HS-5 (cell line): ENCODE measurements around the gene DENND5B.
"Not testable (repeated sequence)": the region's sequence is repeated elsewhere in the genome, so short reads cannot be mapped to it uniquely, and the experiment has no call there.

ENCODE experiments used
- DNase-seq: peaks from one replicate; pipeline ENCODE4 v3.0.0-alpha.2; 2012; ENCODE audit warnings: low read depth

DENND5B gene

DNA sequence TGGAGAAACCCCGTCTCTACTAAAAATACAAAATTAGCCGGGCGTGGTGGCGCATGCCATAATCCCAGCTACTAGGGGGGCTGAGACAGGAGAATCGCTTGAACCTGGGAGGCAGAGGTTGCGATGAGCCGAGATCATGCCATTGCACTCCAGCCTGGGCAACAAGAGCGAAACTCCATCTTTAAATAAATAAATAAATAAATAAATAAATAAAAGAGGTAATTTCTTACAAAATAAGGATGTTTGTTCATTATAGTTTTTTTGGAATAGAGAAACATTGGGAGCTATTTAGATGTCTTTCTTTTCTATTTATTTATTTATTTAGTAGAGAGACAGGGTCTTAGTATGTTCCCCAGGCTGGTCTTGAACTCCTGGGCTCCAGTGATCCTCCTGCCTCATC, 213.7 kb downstream of the DENND5B start:
- DNase-seq, result not testable (repeated sequence)

DNA sequence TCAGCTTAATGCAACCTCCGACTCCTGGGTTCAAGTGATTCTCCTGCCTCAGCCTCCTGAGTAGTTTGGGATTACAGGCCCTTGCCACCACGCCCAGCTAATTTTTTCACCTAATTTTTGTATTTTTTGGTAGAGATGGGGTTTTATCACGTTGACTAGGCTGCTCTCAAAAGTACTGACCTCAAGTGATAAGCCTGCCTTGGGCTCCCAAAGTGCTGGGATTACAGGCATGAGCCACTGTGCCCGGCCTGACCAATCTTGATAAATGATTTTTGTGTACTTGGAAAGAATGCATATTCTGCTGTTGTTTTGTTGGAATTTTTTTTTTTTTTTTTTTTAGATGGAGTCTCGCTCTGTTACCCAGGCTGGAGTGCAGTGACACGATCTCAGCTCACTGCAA, 215.5 kb downstream of the DENND5B start:
- not testable (repeated sequence) for DNase-seq

DNA sequence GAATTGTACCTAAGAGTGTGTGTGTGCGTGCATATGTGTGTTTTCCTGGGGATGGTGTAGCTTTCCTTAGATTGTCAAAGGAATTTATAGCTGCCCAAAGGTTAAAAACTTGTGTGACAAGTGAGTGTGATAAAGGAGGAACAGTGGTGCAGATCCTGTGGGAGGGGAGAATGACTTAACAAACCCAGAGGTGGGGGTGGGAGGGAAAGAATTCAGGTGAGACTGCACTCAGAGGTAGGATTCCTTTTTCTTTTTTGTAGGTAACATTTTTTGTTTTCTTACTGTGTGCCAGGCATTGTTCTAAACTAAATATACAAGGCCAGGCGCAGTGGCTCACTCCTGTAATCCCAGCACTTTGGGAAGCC, 219.7 kb downstream of the DENND5B start:
- DNase-seq, result no peak

DNA sequence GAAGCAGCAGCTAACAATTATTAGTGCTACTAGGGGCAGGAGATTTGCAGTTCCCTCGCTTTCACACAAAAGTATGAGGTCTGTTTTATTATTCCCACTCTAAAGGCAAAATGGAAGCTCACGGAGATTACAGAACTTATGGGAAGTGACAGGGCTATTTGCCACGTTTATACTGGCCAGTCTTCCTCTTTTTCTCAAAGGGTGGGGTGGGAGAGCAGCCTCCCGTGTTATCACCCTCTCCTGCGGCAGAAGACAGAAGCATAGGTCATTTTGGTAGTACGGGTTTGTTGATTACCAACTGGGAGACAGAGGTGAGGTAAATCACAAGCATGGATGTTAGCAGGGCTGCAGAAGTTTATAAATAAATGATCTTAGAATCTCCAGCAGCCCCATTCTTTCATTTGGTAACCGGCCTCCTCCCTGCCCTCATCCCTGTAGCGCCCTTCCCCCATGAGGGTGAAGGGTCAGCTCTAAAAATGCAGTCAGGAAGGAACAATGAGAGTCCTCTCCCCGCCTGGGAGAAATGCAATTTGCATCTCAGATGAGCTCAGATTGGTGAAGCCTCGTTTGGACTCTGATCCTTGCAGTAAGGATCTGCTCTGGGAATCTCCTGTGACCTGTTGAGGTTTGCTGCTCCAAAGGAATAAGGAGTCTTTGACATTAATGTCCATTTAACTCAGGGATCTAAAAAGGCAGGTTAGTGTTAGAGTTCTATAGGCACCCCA, 220.2 kb downstream of the DENND5B start:
- no peak for DNase-seq

DNA sequence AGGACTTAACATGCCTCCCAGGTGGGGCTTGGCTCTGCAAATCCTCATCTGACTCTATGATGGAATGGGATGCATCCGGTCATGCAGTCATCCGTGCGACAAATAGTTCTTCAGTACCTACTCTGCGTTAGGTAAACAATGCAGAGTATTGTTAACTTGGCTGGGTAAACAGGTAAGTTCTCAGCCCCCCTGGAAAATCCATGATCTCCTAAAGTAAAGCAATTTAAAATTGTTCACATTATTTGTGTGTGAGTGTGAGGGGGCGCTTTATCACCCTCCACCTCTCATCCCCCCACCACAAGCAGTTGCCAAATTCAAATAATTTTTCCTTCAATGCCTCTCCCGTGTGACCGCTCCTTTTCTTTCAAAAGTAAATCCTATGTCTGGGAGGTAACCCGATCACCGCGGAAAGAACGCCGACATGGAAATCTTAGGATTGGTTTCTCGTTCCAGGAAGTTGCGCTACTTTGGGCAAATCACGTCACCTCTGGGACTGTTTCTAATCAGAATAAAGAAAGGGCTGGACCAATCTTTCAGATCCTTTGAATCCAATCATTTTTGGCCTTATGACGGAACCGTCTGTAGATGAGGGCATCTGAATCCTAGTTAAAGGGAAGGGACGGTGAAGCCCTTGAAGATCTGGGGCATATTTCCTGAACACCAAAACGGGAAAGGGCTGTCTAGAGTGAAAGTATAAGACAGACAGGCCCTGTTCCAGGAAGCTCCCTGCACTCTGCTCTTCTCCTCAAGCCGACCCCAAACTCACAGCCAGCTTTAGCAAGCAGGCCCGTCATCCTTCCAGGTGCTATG, 221.0 kb downstream of the DENND5B start:
- DNase-seq, result no peak

DNA sequence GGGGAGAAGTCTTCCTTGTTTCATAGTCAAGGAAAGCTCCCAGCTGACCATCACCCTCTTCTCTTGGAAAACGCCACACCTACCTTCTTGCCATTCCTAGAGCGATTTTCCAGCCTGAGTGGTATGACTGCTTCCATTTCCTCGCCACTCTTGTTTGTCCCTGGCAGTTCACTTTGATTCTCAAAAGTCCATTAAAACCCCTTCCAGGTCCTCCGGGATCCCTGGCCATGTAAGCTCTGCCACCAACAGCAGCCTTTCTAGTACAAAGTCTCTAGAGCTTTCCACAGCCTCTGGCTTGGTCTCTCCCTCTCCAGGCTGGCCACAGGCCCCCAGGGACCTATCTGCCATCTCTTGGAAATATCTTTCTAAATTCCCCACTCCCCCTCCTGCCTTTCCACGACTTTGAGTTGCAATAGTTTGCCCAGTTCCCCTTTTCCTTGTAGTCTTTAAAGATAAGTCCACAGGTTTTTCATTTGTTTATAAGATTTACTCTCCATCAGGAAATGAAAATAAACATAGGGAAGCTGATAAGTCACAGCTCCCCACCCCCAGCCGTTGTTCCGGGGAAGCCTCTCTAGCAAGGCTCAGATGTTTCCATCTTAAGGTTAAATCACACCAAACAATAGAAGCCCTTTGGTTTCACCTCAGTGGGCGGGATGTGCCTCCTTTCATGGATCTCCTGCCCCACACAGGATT, 222.1 kb downstream of the DENND5B start:
- no peak for DNase-seq

DNA sequence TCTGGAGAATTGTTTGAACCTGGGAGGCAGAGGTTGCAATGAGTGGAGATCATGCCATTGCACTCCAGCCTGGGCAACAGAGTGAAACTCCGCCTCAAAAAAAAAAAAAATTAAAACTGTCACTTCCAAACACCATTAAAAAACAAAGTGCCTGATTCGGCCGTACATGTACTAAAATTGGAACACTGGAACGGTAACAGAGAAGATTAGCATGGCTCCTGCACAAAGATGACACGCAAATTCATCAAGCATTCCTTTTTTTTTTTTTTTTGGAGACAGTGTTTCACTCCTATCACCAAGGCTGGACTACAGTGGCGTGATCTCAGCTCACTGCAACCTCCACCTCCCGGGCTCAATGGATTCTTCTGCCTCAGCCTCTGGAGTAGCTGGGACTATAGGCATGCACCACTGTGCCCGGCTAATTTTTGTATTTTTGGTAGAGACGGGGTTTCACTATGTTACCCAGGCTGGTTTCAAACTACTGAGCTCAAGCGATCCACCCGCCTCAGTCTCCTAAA, 224.8 kb downstream of the DENND5B start:
- no peak for DNase-seq

DNA sequence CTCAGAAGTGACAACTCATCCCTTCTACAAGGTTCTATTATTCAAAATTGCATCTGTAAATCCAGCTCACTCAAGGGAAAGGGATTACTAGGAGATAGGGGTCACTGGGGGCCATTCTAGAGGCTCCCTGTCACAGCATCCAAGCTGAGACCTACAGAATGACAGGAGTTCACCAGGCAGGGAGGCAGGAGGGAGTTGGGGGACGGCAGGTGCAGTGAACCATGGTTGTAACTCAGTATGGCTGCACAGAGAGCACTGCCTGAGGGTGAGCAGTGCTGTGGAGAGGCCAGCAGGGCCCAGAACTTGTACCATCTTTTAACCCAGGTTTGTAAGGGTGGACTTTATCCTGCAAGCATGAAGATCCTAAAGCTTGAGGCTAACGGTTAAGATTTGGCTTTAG, 227.1 kb downstream of the DENND5B start:
- no peak for DNase-seq

DNA sequence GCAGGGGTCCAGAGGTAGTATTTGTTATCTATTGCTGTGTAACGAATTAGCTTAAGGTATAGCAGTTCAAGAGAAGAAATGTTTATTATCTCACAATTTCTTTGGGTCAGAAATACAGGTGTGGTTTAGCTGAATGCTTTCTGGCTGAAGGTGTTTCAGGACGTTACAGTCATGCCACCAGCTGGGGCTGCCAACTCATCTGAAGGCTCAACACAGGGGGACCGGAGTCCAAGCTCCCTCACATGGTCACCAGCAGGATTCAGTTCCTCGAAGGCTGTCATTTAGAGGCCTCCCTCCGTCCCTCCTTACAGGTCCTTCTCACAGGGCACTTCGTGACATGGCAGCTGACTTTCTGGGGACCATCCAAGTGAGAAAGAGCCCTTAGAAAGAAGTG, 227.5 kb downstream of the DENND5B start:
- no peak for DNase-seq

DNA sequence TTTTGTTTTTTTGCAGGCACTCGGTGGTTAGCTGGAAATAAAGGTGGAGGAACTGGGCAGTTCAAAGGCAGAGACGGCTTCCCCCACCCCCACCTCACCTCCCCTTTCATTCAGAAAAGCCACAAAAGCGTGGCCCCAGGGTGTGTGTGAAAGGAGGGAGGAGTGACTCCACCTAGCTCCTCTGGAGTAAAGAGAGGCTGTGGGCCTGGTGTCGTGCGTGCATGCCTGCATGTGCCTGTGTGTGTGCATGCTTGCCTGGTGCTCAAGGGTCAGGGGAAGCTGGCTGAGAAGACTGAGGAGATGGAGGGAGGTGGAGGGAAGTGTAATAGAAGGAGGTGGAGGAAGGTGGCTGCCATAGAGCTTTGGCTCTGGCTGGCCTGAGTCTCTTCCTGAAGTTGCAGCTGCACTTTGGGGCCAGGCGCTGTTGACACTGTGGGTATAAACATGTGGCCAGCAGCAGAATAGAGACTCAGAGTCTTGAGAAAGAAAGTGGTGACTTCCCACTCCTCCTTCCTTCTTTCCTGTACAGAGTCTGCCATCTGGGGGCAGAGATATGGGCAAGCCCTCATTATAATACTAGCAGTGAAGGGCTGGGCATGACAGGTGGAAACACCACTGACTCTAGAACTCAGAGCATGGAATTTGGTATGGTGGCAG, 228.0 kb downstream of the DENND5B start:
- DNase-seq, result no peak

DNA sequence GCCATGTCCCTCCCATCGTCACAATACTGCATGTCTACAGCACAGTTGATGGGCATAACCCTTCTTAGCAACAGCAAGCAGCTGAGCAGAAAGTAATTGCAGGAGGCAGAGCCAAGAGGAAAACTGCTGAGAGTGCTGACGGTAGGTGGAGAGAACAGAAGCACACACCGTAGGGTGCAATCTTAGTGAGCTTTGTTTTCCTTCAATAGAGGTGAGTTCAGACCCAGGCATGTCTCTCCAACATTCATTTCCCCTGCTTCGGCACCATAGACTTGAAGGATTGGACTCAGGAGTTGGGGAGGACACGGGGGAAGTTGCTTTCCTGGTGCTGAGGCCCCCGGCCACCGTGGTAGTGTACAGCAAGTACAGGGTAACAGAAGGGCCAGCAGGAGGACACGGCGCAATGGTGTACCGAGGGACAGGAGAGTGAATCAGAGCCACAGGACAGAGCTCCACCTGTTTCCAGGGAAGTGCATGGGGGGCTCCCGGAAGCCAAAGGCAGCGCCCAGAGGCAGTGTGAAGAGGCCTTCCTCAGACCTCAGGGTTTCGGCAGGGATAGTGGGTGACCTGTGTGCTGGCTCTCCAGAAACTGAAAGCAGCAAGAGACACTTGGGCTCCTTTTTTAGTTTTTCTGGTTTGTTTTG, 228.7 kb downstream of the DENND5B start:
- DNase-seq, result no peak

DNA sequence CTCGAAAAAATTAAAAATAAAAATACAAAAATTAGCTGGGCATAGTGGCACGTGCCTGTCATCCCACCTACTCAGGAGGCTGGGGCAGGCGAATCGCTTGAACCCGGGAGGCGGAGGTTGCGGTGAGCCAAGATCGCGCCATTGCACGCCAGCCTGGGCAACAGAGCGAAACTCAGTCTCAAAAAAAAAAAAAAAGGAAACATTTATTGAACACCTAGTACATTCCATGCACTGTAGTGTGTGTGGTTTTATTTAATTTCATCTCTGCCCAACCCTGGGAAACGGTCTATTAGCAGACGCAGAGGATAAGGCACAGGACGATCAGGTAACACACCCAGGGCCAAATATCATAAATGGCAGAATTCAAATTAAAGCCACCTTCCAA, 229.2 kb downstream of the DENND5B start:
- no peak for DNase-seq

DNA sequence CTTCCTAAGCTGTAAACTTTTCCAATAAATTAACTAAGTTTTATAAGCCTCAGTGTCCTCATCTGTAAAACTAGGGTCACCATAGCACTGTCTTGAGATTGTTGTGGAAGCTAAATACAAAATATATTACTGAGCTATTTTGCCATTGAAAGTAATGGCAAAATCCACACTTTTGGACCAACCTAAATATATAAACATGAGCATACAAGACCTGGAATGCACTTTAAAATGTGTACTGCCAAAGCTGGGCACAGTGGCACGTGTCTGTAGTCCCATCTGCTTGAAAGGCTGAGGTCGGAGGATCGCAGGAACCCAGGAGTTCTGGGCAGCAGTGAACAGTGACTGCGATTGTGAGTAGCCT, 235.2 kb downstream of the DENND5B start:
- DNase-seq, result no peak

DNA sequence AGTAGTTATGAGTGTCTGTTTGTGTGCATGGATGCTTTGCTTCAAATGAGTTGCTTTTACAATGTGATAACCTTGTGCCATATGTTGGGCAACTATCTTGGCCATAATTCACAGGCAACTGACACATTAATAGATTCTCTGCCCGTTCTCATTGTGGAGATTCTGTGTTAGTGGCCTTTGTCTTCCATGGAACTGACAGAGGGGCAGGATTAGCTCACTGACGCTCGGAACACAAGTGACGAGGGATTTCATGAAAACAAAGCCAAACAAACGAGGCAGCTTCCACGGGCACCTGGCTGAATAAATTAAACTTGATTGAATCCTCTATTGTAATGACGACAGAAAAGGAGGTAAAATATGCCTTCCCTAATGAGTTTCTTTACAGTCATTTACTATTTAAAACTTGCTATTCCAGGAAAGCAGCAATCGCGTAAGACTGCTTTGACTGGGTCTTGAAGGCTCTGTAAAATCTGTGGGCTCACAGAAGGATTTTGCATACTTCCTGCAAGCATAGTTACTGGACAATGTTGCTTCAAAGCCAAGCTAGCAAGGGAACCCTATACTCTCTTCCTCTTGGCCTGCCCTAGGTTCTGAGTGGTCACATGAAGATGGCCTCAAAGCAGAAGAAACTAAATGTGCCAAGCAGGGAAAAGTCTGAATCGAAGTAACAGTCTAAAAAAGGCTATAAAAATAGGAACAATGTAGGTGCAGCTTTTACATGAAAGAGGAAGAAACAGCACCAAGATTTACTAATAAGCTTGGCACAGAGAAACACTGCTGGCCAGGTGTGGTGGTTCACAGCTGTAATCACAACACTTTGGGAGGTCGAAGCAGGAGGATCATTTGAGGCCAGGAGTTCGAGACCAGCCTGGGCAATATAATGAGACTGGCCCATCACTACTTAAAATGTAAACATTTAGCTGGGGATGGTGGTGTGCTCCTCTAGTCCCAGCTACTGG, 236.9 kb downstream of the DENND5B start:
- no peak for DNase-seq

DNA sequence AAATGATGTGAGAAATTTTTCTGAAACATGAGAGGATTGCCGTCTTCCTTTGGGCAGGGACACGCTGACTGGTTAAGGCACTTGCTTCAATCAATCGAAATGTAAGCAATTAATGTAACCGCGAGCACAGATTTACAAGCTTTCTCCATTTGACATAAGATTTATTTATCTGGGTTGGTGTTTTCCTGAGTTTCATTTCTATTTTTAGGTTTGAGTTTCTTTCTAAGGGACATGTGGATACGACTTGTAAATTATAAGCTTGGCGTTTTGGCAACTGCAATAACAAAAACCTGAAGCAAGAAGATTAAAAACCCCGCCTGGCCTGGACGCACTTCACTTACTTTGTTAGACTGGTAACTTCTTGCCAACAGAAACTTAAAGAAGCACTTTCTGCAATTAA, 244.7 kb downstream of the DENND5B start:
- no peak for DNase-seq

DNA sequence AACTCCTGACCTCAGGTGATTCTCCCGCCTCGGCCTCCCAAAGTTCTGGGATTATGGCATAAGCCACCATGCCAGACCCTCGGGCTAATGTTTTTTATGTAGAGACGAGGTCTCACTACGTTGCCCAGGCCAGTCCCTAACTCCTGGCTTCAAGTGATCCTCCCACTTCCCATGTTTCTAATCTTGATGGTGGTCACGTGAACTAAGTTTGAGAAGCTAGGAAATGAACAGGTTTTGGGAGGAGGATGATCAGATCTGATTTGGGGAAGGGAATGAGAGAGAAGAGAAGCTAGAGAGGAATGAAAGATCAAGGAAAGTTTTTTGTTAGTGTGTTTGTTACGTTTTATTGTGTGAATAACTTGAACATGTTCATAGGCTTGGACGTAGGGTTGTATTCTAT, 247.8 kb downstream of the DENND5B start:
- no peak for DNase-seq

DNA sequence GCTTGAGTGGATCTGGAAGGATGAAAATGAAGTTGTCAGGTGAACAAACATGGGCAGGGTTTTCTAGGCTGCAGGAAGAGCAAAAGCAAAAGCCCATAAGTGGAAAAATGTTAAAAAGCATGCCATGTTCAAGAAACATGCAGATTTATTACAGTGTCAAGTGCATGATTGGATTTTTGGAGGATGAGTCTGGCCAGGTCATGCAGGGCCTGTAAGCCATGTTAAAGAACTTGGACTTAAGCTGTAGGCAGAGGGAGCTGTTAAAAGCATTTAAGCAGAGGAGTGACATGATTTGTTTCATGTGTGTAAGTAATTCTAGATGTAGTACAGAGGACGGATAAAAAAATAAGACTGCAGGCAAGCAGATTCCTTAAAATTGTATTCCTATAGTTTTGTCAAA, 248.7 kb downstream of the DENND5B start:
- no peak for DNase-seq

DNA sequence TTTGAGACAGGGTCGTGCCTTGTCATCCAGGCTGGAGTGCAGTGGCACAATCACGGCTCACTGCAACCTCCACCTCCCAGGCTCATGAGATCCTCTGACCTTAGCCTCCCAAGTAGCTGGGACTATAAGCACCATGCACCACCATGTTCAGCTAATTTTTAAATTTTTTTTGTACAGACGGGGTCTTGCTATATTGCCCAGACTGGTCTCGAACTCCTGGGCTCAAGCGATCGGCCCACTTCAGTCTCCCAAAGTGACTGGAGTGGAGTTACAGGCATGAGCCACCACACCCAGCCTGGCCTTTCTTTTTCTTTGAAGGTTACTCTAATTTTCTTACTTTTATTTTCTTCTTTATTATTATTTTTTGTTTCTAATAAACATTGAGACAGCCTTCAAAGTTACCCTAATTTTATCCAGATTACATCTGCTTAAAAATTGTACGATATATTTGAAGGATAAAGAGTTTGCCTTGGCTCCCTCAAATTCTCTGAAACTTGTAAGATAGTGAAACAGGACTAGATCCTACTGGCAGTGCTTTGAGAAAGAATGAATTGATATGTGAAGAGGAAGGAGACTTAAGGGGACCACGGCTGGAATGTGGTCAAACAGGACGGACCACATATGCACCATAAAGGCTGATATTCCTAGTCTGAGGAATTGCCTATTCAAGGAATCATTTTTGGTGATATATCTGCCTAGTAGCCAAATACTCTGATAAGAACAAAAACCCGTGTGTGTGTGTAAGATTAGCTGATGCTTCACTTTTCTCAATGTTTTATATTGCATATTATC, 250.9 kb downstream of the DENND5B start:
- DNase-seq, result no peak

DNA sequence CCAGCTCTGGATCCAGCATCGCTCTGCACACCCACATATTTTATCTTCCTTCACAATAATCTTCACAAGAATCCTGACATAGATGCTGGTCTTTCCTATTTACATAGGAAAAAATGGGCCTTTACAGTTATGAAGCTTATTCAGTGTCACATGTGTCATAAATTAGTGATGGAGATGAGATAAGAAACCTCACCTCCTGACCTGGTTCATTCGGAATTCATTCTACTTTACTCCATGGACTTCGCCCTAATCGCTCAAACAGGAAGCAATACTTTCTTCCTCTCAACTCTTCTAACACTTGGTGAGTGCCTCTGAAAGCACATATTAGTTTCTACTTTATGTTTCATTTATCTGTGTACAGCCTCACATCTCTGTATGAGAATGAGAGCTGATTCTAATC, 253.0 kb downstream of the DENND5B start:
- DNase-seq, result no peak
